ENCODE measurements around the gene GDI1.

GDI1 gene

GRCh38 chrX:154484255-154485149 lies 47.5 kb downstream of the GDI1 start:
- DNase-seq: no peak

- DNase-seq: no peak
Measured at GRCh38 chrX:154485150-154486051, 48.4 kb downstream of the GDI1 start.

- DNase-seq: no peak
Measured at GRCh38 chrX:154486052-154486395, 49.1 kb downstream of the GDI1 start.

DNA sequence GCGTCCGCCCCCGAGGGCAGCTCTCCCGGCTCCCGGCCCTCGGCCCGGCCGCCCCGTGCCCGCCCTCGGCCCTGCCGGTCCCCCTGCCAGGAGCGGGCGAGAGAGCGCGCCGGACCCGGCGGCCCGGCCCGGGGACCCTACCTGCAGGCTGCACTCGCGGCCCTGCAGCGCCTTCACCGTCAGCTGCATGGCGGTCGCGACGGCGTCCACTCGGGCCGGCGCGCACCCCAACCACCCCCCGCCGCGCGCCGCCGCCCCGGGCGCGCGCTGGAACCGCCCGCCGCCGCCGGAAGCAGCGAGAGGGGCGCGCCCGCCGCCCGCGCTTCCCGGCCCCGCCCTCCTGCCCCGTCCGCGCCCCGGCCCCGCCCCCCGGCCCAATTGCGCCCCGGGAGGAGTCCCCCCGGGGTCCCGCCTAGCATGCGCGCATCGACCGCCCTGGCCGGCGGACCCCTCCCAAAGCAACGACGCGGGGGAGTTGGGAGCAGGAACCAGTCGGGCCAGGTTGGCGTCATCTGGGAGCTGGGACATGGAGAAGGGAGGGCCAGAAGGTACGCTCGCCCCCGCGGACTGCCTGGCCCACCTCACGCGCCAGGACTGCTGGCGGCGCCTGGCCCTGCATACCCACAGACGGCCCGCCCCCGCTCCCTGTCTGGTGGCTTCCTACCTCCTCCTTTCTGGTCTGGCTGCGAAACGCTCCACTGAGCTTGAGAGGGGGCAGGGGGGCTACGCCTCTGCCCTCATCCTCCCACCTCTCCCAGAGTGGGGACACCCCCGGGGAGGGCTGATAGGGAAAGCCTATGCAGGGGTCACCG lies 49.6 kb downstream of the GDI1 start, which contains the start of gene UBL4A:
UBL4A (minus strand) TSS at position 220 of the 812 bp plus-strand sequence; CDS start at position 189, 31 bp downstream.
- peak; percentile 24 to 26 for DNase-seq

GRCh38 chrX:154487518-154488290 lies 50.8 kb downstream of the GDI1 start:
- no peak for DNase-seq

DNA sequence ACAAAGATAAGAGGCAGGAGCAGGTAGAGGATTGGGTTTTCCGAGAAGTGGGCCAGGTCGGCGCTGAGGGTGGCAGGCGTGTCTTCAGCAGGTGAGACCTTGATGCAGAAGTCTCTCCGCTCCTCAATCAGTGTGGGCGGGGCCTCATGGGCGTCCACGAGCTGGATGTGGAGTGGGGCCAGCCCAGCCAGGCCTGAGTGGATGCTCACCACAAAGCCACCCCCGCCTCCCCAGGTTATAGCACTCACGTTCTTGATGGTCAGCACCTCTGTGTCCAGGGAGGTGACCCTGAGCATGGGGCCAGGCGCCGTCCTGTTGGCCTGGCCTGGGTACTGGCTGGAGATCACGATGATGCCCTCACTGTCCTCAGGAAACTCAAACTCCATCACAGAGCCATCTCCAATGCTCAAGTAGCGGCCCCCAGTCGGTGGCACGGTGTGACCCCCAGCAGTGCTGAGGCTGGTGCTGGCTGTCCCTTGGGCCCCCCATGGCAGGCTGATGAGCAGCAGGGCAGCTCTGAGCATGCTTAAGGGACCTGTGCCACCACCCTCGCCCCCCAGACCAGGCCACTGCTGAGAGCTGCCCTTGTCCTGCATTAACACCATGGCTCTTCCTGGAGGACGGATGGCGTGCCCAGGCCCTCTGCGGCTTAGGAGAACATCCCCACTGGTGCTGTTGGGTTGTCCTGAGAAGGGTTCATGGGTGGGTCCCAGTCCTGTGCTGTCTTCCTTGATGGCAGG lies 51.6 kb downstream of the GDI1 start:
- DNase-seq: no peak

DNA sequence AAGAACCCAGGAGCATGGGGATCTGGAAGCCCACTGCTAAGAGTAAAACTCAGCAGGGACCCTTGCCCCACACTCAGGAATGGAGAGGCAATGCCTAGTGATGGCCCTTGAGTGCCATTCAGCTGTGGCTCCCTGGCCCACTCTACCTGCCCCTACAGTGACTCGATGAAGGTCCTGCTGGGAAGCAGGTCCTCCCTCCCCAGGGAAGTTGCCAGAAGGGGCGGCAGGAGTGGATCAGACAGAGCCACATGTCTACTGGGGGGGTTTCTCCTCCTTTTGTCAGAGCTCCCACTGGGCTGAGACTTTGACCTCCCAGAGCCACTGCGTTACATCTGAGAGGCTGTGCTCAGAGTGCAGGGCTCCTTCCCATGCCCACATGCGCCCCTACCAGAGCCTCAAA lies 52.2 kb downstream of the GDI1 start:
- no peak for DNase-seq

DNA sequence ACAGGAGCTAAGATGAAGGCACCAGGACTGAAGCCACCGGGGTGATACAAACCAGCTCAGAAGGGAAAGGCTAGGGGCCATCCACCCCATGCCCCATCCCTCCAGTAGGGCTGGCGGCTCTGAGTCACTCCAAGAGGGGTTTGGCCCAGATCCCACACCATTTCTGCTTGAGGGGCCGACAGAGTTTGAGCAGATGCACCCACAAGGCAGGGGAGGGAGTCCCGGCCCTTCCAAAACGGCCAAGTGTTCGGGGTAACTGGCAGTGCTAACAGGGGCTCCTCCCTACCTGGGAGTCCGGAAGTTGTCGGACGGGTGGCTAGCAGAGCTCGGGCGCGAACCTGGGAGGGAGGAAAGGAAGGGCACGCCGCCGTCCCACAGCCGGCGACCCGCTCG lies 53.1 kb downstream of the GDI1 start:
- no peak for DNase-seq

DNA sequence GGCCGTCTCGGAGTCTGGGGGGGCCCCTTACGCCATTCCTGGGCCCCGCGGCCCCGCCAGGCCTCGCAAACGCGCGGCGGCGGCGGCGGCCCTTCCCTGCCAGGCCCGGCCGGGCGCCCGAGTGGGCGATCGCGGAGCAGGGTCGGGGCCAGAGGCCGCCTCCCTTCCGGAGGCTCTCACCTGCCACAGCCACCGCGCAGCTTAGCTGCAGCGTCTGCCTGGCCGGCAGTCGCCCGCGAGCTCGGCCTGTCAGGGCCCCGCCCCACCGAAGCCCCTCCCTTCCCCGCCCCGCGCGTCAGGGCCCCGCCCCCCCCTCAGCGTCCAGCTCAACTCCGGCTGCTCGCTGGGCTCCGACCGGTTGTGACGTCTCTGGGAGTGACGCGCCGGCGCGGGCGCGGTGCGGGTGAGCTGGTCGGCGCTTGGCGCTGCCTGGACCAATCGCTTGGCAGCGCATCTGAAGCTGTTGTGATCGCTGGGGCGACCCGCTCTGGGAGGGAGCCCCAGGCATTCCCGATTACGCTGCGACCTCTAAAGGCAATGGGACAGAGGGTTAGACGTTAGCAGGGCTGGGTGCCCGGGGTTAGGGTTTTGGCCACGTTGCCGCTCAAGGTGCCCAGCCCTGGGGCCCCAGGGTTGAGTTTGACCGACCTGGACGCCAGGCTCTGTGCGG lies 53.6 kb downstream of the GDI1 start, which contains the start of gene SLC10A3:
SLC10A3 (minus strand) TSS at position 216 of the 670 bp plus-strand sequence. CDS start 1,689 bp downstream, outside the sequence.
- DNase-seq: peak; percentile 72 to 76
